Stimulated activated naive CD8-positive, alpha-beta T cell treated with anti-CD3 and anti-CD28 coated beads, Interleukin-15, Interleukin-2, amounts not matched to agents 100 ng/mL and 50 ng/mL, for 24 hours (primary cell): ENCODE results near the gene ITSN1.

Experiments used
- H3K27ac Mint-ChIP-seq: one replicate; pipeline ENCODE4 v1.8.0; 2021; ENCODE audit warnings: mild to moderate bottlenecking, mixed read lengths
- H3K27me3 Mint-ChIP-seq: one replicate; pipeline ENCODE4 v1.8.0; 2021; ENCODE audit warnings: mixed read lengths
- H3K36me3 Mint-ChIP-seq: one replicate; pipeline ENCODE4 v1.8.0; 2021; ENCODE audit warnings: low read depth, mixed read lengths
- H3K4me1 Mint-ChIP-seq: one replicate; pipeline ENCODE4 v1.8.0; 2021; ENCODE audit warnings: low read depth, mixed read lengths
- H3K4me3 Mint-ChIP-seq: one replicate; pipeline ENCODE4 v1.8.0; 2021; ENCODE audit warnings: mild to moderate bottlenecking, mixed read lengths
- H3K9me3 Mint-ChIP-seq: one replicate; pipeline ENCODE4 v1.8.0; 2021; ENCODE audit warnings: mixed read lengths

Gene ITSN1

DNA sequence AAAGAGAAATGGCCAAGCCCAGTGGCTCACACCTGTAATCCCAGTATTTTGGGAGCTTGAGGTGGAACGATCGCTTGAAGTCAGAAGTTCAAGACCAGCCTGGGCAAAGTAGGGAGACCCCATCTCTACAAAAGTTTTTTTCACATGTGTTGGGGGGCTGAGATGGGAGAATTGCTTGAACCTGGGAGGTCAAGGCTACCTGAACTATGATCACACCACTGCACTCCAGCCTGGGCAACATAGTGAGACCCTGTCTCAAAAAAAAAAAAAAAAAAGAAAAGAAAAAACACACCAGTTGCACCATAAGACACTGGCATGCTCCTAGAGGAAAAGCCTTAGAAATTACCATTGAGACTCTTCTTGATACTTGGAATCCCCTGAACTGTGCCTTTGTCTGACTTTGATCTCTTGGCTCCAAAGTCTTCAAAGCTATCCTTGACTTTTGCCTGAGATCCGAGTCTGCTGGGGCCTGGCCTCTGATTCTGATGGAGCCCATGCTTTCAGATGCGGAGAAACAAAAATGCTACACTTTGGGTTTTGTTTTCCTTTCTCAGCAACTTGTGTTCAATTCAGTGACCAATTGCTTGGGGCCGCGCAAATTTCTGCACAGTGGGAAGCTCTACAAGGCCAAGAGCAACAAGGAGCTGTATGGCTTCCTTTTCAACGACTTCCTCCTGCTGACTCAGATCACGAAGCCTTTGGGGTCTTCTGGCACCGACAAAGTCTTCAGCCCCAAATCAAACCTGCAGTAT is 239.6 kb downstream of the ITSN1 start:
- Mint-ChIP-seq H3K4me3 (no peak overlapping the region), H3K27ac (no peak overlapping the region), H3K27me3 (no peaks in the 10 kb centered on the region), H3K4me1 (no peaks in the 10 kb centered on the region), H3K9me3 (no peaks in the 10 kb centered on the region), H3K36me3 (no peaks in the 10 kb centered on the region)

- Mint-ChIP-seq H3K4me1 (no peaks in the 10 kb centered on the region), H3K4me3 (no peak overlapping the region), H3K9me3 (no peaks in the 10 kb centered on the region), H3K36me3 (no peaks in the 10 kb centered on the region), H3K27me3 (no peaks in the 10 kb centered on the region), H3K27ac (no peak overlapping the region)
These were observed 240.8 kb downstream of the ITSN1 start for GRCh38 chr21:33883118-33883517.

DNA sequence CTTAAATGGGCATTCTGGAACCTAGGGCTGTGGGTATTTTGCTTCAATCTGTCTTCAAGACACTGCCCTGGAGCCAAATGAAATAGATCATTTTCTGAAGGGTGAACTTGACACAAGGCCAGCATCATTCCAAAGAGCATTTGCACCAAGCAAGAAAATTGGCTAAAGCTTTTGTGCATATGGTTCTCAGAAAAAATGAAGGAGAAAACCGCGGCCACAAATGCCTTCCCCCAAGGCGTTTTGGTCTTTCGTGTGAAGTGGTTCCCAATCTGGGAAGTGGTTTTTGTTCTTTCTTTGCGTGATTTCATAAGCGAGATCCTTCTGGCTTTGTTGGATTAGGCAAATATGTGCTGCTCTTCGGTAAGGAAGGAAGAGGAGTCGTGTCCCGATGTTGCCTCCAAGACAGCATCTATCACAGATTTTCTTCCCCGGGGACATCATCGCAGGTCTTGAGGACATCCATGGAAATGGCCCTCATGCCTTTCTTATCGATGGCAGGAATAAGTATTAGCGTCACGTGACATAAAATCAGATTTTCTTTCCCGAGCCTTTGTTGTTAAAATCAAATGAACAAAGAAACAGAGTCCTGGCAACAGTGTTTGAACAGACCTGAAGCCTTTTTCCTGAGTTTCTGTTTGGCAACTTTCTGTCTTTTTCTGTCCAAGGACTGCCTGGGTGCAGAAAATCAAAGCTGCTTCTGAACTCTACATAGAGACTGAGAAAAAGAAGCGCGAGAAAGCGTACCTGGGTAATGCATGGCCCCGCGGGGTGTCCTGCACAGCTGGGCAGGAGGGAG is 242.3 kb downstream of the ITSN1 start:
- no peaks in the 10 kb centered on the region for H3K36me3 Mint-ChIP-seq
- H3K9me3 Mint-ChIP-seq: no peaks in the 10 kb centered on the region
- H3K27ac Mint-ChIP-seq: no peak overlapping the region
- no peak overlapping the region for H3K4me3 Mint-ChIP-seq
- H3K4me1 Mint-ChIP-seq: no peaks in the 10 kb centered on the region
- no peaks in the 10 kb centered on the region for H3K27me3 Mint-ChIP-seq

DNA sequence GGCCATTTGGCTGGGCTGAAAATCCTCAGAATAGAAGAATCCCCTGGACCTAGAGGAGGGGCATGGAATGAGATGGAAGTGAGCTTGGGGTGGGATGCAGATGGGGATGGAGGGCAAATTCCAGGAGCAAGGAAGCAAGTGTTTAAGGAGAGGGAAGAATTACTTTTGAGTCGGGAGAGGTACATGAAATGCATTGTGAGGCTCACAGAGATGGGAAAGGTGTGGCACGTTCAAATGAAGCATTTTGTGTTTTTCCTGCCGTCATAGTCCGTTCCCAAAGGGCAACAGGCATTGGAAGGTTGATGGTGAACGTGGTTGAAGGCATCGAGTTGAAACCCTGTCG is 242.8 kb downstream of the ITSN1 start:
- Mint-ChIP-seq H3K27ac (no peak overlapping the region), H3K9me3 (no peaks in the 10 kb centered on the region), H3K27me3 (no peaks in the 10 kb centered on the region), H3K4me3 (no peak overlapping the region), H3K36me3 (no peaks in the 10 kb centered on the region), H3K4me1 (no peaks in the 10 kb centered on the region)

GRCh38 chr21:33886321-33886720 is 244.0 kb downstream of the ITSN1 start:
- no peak overlapping the region for H3K4me3 Mint-ChIP-seq
- H3K27me3 Mint-ChIP-seq: no peaks in the 10 kb centered on the region

DNA sequence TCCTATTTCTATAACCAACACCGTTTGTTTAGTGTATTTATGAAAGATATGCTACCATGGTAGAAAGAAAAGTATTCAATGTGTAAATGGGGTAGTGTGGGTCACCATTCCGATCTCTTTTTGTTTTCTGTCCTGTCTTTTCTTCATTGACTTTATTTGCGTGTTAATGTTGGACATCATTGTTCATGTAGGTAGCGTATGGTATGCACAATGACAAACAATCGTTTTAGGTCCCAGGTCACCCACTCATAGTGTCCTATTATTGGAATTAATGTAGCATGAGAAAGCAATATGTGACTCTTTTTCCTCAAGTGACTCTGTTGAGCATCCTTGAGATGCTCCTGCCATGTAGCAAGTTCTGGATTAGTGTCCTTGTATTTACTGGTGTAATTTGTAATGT is 247.9 kb downstream of the ITSN1 start:
- H3K27me3 Mint-ChIP-seq: no peaks in the 10 kb centered on the region
- no peaks in the 10 kb centered on the region for H3K36me3 Mint-ChIP-seq
- no peak overlapping the region for H3K27ac Mint-ChIP-seq
- peaks cover 10% of the 10 kb centered on the region for H3K4me1 Mint-ChIP-seq
- H3K4me3 Mint-ChIP-seq: no peak overlapping the region
- H3K9me3 Mint-ChIP-seq: no peaks in the 10 kb centered on the region

More at GRCh38 chr21:33886321-33886720, 244.0 kb downstream of the ITSN1 start:
- no peaks in the 10 kb centered on the region for H3K4me1 Mint-ChIP-seq
- no peaks in the 10 kb centered on the region for H3K36me3 Mint-ChIP-seq
- H3K27ac Mint-ChIP-seq: no peak overlapping the region
- H3K9me3 Mint-ChIP-seq: no peaks in the 10 kb centered on the region

DNA sequence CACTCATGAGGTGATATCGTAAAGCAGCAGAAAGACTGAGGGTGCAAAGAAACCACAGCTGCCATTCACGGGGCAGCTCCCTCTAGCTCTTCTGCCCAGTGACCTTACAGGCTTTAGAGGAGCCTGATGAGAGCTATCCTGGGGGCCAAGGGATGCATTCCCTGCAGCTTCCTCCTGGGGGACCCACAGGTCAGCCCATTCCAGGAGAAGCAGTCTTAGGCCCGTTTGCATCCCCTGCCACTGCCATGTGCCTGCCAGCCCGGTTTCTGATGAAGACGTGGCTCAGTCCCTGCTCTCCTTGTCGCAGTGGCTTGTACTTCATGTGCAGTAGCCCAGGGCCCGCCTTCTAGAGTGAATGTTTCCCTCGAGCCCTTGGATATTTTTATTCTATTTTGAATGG is 250.6 kb downstream of the ITSN1 start:
- no peak overlapping the region for H3K27ac Mint-ChIP-seq
- no peaks in the 10 kb centered on the region for H3K36me3 Mint-ChIP-seq

DNA sequence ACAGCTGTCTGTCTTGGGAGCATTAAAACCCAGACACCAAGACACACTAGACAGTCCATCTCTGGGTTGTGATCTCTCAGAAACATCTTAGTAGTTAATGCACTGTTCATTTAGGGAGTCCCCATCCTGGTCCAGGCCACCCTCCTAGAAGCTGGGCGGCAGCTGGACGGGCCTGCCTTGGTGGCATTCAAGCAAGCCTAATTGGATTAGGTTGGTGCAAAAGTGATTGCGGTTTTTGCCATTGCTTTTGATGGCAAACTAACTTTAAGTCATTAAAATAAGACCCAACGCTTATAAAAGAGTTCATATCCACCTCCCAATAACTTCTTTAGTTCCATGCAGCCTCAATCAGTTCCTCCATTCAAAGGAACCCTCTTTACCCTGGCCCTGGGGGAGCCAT is 251.6 kb downstream of the ITSN1 start:
- Mint-ChIP-seq H3K4me3 (no peak overlapping the region), H3K4me1 (peaks cover 15% of the 10 kb centered on the region), H3K36me3 (no peaks in the 10 kb centered on the region)

More for the DNA sequence above, 250.6 kb downstream of the ITSN1 start:
- Mint-ChIP-seq H3K4me3 (no peak overlapping the region), H3K9me3 (no peaks in the 10 kb centered on the region), H3K4me1 (peaks cover 15% of the 10 kb centered on the region), H3K27me3 (no peaks in the 10 kb centered on the region)

DNA sequence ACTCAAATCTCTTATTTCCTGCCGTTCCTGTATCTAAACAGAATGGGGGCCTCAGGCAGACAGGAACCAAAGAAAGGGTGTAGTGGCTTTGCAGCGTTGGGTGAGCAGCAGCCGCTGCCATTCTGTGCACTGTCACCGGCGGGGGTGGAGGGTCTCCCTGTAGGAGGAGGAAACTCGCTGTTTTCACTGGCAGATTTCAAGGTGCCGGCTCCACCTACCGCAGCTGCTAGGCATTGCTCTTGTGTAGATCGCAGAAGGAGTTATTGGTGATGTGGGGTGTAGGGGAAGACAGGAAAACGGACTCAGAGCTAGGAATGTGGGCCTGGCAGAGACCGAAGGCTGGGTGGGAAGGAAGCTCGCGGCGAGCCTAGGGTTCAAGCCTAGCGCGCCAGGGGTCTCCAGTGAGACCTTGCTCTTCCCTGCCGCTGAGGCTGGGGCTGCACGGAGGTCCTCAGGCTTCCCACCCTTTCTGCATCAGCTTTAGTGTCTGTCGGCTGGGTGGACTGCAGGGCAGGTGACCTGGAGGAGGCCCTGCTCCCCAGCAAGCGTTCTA is 252.5 kb downstream of the ITSN1 start:
- no peaks in the 10 kb centered on the region for H3K9me3 Mint-ChIP-seq
- no peaks in the 10 kb centered on the region for H3K27me3 Mint-ChIP-seq
- H3K4me3 Mint-ChIP-seq: peak overlapping the region; percentile 17
- H3K36me3 Mint-ChIP-seq: no peaks in the 10 kb centered on the region
- peaks cover 15% of the 10 kb centered on the region for H3K4me1 Mint-ChIP-seq
- H3K27ac Mint-ChIP-seq: peak overlapping the region; percentile 5

More for the DNA sequence above, 251.6 kb downstream of the ITSN1 start:
- Mint-ChIP-seq H3K9me3 (no peaks in the 10 kb centered on the region), H3K27ac (no peak overlapping the region), H3K27me3 (no peaks in the 10 kb centered on the region)

GRCh38 chr21:33895356-33895755 is 253.1 kb downstream of the ITSN1 start:
- H3K9me3 Mint-ChIP-seq: no peaks in the 10 kb centered on the region
- no peaks in the 10 kb centered on the region for H3K36me3 Mint-ChIP-seq
- peak overlapping the region; percentile 17 for H3K4me3 Mint-ChIP-seq
- H3K27me3 Mint-ChIP-seq: no peaks in the 10 kb centered on the region
- no peak overlapping the region for H3K27ac Mint-ChIP-seq
- H3K4me1 Mint-ChIP-seq: peaks cover 15% of the 10 kb centered on the region

GRCh38 chr21:33896691-33897090 is 254.4 kb downstream of the ITSN1 start:
- no peak overlapping the region for H3K4me3 Mint-ChIP-seq
- no peak overlapping the region for H3K27ac Mint-ChIP-seq

DNA sequence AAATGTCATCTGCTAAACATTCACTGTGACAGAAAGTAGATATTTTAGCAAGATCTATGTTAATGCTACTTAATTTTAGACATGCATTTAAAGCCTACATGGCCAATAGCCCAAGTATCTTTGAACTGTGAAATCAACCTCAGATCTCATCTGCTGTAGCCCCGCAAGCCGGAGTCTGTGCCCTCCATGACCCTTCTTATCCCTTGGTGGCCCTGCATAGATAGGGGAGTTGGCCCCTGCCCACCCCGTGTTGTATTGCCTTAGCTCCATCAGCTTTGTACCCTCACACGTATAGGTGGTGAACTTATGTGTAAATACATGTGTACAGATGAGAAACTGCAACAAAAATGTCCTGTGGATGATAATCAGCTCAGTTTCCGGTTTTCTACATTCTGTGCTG is 254.8 kb downstream of the ITSN1 start:
- no peaks in the 10 kb centered on the region for H3K9me3 Mint-ChIP-seq
- H3K27ac Mint-ChIP-seq: no peak overlapping the region
- H3K4me1 Mint-ChIP-seq: peaks cover 15% of the 10 kb centered on the region
- peaks cover 8% of the 10 kb centered on the region for H3K36me3 Mint-ChIP-seq
- H3K27me3 Mint-ChIP-seq: no peaks in the 10 kb centered on the region
- H3K4me3 Mint-ChIP-seq: no peak overlapping the region

More at GRCh38 chr21:33896691-33897090, 254.4 kb downstream of the ITSN1 start:
- peaks cover 15% of the 10 kb centered on the region for H3K4me1 Mint-ChIP-seq
- peaks cover 5% of the 10 kb centered on the region for H3K36me3 Mint-ChIP-seq
- H3K9me3 Mint-ChIP-seq: no peaks in the 10 kb centered on the region
- H3K27me3 Mint-ChIP-seq: no peaks in the 10 kb centered on the region

DNA sequence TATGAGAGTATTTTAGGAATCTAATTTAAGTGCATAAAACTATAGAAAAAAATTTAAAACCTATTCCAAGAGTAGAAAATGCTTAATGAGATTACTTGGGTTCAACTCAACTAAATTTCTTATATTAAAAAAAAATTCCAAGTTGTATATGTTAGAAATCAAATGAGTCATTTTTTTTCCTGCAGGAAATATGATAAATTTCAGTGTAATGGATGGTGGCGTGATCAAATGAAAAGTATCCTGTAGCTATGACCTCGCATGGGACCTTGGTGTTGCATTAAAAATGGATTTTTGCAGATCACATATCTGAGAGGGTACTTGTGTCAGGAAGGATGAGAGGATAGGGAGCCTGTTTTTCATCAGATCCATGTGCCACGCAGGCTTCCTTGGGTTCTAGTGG is 255.4 kb downstream of the ITSN1 start:
- Mint-ChIP-seq H3K27me3 (no peaks in the 10 kb centered on the region), H3K9me3 (no peaks in the 10 kb centered on the region), H3K4me1 (peaks cover 15% of the 10 kb centered on the region), H3K27ac (no peak overlapping the region), H3K36me3 (peaks cover 14% of the 10 kb centered on the region), H3K4me3 (no peak overlapping the region)

DNA sequence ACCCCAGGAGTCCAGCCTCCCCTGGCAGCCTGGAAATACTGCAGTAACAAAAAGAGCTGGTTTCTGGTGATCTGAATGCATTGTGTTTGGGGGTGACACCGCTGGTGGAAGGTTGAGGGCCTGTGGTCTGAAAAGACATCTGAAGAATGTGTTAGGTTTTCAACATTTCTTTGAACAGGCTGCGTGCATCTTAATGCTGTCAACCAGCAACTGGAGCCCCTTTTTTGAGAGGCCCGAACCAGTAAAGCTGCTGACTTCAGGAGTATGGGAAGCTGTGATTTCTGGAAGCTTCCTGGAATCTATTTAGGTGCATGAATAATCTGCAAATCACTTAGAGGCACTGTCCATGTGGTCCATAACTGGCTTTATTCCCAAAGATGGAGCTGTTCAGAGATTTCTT is 256.3 kb downstream of the ITSN1 start:
- Mint-ChIP-seq H3K4me3 (no peak overlapping the region), H3K4me1 (peaks cover 15% of the 10 kb centered on the region), H3K27me3 (no peaks in the 10 kb centered on the region), H3K36me3 (peaks cover 21% of the 10 kb centered on the region), H3K9me3 (no peaks in the 10 kb centered on the region), H3K27ac (no peak overlapping the region)

- H3K27me3 Mint-ChIP-seq: no peaks in the 10 kb centered on the region
- no peaks in the 10 kb centered on the region for H3K9me3 Mint-ChIP-seq
- no peak overlapping the region for H3K27ac Mint-ChIP-seq
- peaks cover 24% of the 10 kb centered on the region for H3K36me3 Mint-ChIP-seq
- H3K4me1 Mint-ChIP-seq: peaks cover 15% of the 10 kb centered on the region
- H3K4me3 Mint-ChIP-seq: no peak overlapping the region
These were observed 256.9 kb downstream of the ITSN1 start for GRCh38 chr21:33899199-33899598.
